Right lobe of liver (tissue), 4 donors: ENCODE results near the gene PLCXD3.

ENCODE experiments used
- POLR2A ChIP-seq: fragments of 450-650 bp; IDR thresholded peaks from one replicate; pipeline ENCODE4 v1.6.1; 2017; ENCODE audit warnings: antibody characterized with exemption, mild to moderate bottlenecking
- TF ChIP-seq, protein P1 (sequence below), 4 donors: fragments of 200-600 bp in 3 of 4; fragments of 450-650 bp in 1 of 4; IDR thresholded peaks; one replicate each; pipeline versions ENCODE4 v1.5.1 to v1.8.0; 2016 to 2022; ENCODE audit warnings: antibody characterized with exemption in 4 of 4, mild to moderate bottlenecking in 2 of 4
- donor health status: DM: no; HTN: no; CAD: no.
- donor health status: DM: no; HTN: no; CAD: no.
- donor health status: DM: no; HTN: yes; CAD: no.

DNA sequence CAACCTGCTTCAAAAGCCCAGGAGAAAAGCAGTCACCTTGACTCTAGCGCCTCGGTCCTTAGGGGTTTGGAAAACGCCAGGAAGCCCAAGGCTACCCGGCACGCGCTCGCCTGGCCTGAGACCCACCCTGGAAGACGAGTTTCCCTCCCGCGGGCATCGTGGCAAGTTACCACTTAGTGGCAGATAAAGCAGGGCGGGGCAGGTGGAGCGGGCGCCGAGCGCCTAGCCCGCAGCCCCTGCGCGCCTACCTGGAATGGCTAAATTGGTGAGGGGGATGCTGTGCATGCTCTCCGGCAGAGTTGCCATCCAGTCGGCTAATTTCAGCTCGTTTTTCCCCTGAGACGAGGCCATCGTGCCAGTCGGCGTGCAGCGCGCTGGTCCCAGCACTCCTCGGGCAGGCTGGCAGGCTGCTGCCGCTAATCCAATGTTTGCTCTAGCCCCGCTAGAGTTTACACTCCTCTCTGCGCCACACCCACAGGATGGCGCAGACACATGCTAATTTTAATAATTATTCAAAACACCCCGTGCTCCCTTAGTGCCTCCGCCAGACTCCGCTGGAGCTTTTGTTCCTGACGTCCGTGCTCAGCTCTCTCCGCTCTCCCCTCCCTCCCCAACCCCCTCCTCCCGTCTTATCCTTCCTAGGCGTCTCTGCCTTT is at the start of gene PLCXD3:
- no peak for TF ChIP-seq POLR2A
- TF ChIP-seq, protein P1, sequence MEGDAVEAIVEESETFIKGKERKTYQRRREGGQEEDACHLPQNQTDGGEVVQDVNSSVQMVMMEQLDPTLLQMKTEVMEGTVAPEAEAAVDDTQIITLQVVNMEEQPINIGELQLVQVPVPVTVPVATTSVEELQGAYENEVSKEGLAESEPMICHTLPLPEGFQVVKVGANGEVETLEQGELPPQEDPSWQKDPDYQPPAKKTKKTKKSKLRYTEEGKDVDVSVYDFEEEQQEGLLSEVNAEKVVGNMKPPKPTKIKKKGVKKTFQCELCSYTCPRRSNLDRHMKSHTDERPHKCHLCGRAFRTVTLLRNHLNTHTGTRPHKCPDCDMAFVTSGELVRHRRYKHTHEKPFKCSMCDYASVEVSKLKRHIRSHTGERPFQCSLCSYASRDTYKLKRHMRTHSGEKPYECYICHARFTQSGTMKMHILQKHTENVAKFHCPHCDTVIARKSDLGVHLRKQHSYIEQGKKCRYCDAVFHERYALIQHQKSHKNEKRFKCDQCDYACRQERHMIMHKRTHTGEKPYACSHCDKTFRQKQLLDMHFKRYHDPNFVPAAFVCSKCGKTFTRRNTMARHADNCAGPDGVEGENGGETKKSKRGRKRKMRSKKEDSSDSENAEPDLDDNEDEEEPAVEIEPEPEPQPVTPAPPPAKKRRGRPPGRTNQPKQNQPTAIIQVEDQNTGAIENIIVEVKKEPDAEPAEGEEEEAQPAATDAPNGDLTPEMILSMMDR (IDR thresholded peaks at IDR 0.05) = no peak
